GM19468 (cell line): ENCODE results near the gene ASB13.

ENCODE experiments used
- ATAC-seq: cut with Tn5 transposase; IDR thresholded peaks from one replicate; pipeline ENCODE4 v1.9.1; 2021; ENCODE audit warnings: mild to moderate bottlenecking, moderate library complexity, moderate number of reproducible peaks; ENCODE audit not compliant: unreplicated experiment; ENCODE audit errors: extremely low read depth

The ASB13 gene

DNA sequence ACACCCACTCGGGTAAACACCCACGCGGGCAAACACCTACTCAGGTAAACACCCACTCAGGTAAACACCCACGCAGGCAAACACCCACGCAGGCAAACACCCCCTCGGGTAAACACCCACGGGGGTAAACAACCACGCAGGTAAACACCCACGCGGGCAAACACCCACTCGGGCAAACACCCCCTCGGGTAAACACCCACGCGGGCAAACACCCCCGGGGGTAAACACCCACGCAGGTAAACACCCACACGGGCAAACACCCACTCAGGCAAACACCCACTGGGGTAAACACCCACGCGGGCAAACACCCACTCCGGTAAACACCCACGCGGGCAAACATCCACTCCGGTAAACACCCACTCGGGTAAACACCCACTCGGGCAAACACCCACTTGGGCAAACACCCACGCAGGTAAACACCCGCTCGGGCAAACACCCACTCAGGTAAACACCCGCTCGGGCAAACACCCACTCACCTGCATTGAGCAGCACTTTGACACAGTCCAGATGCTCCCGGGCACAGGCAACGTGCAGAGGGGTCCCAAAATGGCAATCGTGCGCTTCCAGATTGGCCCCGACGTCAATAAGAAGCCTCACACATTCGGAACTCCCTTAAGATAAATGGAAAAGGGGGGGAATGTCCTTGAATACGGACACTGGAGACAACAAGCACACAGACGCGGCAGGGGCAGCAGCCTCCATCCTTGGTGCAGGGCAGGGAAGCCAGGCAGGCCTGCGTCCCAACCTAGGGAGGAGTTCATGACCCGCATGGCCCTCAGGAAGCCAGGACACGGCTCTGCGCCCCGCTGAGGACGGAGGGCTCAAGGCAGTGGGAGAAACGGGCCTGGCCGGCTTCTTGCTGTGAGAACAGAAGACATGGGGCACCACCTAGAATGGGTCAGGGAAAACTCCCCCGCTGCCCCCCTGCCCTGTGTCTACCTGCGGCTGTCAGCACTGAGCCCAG lies 17.6 kb downstream of the ASB13 start:
- ATAC-seq: no peak

DNA sequence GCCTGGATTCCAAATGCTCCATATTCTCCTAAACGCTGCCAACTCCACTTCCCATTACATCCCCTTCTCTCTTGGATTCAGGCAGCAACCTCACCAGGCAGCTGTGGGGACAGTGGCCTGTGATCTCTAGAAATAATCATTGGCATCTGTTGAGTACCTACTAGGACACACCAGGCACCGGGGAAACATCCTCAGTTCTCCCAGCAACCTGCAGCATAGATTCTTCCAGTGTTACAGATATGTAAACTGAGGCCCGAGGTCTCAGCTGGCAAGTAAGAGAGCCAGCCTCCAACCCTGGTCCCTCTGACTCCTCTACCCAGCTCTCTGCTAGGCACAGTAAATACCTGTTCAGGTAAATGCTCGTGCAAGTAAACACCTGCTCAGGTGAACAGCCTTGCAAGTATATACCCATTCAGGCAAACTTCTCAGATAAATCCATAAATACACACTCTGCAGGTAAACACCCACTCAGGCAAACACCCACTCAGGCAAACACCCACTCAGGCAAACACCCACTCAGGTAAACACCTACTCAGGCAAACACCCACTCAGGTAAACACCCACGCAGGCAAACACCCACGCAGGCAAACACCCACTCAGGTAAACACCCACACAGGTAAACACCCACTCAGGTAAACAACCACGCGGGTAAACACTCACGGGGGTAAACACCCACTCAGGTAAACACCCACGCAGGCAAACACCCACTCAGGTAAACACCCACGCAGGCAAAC lies 18.7 kb downstream of the ASB13 start:
- ATAC-seq: no peak

DNA sequence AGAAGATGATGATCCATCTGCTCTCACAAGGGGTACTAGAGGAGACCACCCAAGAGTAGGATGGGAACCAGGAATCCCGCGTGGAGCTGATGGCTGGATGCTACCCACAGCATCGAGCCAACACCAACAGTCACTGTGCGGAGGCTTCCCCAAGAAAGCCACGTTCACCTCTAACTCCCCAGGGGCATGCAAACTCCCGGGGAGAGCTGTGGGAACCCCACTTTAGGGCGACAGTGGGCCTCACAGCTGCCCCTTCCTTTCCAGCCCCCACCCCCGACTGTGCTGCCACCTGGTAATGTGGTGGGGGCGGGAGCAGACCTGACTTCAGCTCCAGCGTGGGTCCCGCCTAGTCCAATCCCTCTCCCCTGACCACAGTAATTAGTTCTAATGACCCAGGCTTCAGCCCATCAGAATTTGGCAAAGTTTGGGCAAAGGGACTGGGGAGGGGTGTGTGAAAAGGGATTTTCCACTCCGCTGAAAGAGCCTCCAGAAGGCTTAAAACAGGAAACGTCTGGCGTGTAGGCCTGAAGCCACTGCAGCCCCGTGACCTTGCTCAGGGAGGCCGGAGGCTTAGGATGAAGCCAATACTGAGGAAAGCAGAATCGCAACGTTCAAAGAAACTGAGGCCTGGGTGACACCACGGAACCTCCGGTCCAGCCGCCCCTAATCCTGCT lies 20.3 kb downstream of the ASB13 start:
- ATAC-seq: no peak

DNA sequence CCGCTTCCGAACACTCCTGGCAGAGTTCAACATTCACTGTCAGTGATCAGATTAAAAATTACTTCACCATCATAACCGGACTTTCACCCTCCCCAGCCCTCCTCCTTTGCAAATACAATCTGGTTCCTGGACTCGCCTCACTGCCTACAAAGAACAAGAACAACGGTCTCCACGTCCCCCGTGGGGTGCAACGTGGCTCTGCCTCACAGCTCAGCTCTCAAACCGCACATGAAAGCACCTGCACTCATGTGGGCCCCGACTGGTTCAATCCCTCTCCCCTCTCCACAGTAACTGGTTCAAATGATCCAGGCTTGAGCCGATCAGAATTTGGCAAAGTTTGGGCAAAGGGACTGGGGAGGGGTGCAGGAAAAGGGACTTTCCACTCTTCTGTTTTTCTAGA lies 21.0 kb downstream of the ASB13 start:
- no peak for ATAC-seq

DNA sequence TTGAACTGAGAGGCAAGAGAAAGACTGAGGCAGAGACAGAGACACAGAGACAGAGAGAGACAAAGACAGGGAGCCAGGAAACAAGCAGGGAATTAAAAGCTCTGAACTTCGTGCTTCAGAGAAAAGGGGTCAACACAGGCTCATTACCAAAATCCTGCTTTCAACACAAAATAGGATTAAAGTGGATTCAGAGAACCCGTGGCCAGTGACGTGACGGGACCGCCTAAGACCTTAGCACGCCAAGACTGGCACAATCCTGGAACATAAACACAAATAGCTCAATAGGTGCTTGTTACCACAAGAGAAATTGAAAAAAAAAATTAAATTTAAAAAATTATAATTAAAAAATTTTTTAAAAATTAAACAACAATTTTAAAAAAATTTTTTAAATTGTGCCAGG lies 21.5 kb downstream of the ASB13 start:
- no peak for ATAC-seq

DNA sequence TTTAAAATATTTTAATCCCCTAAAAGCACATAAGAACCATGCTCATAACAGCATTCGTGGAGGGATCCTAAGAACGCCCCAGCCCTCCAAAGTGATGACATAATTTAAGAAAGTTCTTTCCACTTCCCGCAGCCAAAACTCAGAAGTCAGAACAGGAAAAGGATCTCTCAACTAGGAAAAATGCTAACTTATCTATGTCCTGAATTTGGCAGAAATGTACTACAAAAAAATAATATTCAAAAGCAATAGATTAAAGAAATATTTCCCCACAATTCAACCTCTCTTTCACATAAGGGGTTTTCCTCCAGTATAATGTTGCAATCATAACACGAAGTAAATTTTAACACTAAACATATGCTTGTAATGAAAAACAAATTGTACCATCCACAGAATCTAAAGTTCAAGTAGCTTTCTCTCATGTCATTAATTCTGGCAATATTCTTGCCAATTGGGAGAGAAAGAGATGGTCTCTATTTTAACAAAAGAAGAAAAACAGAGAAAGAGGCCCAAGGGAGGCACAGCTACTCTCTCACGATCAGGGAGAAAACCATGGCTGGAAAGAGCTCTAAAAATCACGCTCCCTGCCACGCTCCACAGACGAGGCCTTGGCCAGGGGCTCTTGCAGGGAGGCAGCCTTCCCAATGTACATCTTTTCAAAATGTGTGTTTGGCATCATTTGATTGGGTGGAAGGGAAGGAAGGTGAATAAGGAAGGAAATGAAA lies 22.9 kb downstream of the ASB13 start:
- no peak for ATAC-seq

DNA sequence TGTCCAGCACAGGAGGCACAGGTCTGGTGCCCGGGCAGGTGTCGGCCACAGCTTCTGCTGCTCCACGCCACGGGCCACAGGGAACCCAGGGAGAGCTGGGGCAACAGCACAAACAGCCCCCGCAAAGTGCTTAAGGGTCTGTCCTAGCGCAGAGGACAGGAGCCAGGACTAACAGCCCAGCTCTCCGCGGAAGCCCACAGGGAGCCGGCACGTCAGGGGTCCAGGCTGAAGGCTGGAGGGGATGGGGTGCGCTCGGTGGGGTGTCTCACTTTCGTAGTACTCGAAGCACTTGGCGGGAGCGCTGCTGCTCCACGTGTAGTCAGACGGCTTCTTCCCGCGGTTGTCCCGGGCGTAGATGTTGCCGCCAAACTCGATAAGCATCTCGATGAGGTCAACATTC lies 24.9 kb downstream of the ASB13 start:
- ATAC-seq: no peak

DNA sequence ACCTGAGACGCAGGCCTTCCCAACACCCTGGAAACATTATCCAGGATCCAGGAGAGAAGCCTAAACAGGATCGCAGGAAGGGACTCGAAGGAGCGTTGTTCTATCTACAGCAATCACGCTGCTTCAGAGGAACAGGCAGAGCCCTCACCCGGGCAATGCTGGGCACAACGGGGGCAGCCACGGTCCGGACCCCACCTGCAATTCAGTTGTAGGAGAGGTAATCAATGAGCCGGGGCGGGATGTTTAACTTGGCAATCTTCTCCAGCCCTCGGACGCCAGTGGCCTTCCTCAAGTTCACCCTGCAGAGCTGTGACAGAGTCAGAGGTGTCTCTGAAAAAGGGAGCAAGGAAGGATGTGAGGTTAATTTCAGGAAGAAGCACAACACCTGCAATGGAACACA lies 25.9 kb downstream of the ASB13 start:
- ATAC-seq: no peak

DNA sequence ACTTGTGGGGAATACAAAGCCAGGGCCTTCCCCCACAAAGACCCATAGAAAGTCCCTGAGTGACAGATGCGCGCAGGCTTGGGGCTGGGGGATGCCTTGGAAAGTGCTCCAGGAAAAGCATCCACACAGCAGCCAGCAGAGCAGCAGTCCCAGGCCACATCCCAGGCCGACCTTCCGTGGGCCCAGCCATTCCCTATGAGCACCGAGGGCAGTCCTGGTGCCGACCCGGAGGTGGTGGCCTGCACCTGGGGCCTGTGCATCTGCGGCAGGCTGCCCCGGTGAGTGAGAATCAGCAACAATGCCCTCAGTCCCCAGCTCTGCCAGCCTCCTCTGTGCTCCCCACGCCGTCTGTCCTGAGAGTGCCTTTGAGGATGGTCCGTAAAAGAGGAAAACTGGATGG lies 26.4 kb downstream of the ASB13 start:
- no peak for ATAC-seq

DNA sequence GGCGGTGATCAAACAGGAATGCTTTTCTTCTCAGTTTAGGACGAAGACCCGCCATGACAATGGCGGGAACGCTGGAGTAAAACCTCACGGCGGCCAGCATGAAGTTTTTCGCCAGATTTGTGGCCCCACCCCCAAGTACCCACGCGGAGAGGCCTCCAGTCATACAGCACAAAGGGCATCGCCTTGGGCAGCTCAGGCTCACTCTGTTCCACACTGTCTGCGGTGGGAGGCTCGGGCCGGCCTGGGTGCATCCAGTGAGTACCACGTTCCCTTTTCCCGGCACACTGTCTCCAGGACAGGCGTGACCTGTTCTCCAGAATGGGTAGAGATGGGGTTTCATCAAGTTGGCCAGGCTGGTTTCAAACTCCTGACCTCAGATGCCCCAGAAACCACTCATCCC lies 27.3 kb downstream of the ASB13 start:
- no peak for ATAC-seq

DNA sequence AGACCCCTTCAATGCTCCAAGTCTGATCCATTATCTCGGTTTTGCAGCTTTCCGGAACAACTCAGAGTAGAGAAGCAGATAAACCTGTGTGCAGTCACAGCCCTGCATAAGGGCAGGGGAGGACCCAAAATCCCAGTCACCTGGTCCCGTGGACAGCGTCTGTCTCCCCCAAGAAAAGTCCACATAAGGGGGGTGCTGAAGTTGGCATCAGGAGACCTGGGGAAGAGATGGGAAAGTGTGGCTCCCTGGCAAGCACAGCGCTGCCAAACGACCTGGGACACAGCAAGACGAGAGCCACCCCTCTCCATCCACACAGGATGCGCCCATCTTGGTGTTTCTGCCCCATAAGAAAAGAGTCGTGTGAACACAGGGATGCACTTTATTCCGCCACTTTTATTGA lies 27.9 kb downstream of the ASB13 start:
- no peak for ATAC-seq

DNA sequence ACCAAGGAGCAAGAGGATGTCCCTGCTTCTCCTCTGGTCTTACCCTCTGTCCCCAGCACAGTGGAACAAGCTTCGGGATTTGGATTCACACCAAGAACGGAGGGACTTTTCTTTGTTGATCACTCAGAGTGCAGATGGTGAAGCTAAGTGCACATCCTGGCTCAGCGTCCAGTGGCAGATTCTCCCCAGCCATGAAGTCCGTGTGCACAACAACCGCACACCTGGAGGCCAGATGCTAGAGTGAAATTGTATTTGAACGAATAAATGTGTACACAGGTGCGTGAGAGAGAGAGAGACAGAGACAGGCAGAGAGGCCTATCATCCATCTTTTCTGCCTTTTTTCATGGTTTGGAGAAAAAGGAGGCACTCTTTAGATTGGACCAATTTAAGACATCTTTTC lies 31.5 kb downstream of the ASB13 start:
- ATAC-seq: no peak

DNA sequence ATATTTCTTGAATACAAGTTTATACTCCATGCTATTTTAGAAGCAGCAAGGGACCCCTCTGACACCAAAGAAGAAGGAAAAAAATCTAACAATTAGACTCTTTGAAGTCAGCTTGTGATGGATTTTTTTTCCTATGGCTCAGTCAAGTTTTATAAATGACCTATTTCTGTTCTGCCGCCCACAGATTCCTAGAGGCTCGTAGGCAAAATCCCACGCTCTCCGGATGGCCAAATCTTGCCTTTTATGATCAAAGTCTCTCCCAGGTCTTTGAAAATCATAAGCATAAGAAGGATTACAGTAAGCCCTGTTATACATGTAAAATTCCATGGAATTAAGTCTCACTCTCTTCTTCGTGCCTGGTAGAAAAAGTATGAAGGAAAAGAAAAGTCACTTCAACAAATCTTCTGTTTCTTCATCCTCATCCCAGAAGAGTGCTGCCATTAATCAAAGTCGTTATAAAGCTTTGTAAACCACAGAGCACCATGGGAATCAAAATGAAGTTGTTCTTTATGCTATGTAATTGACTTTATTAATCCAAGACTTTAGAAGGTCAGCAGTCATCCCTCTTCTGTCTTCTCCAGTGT lies 33.1 kb downstream of the ASB13 start:
- no peak for ATAC-seq

DNA sequence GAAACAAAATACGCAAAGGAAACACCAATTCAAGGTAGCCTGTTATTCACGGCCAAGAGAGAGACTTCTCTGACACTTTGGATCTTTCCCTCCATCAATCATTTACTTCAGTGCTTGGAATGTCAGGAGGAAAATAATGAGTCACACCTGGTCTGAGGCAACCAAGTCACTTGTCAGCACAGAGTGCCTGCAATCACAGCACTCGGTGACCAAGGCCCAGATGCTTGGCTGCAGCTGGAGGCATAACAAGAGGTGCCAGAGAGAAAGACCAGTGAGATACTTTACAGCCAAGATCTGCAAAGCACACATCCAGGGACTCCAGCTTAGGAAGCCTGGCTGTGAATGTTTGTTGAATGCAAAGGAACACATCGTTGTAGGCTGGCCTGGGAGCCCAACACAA lies 33.9 kb downstream of the ASB13 start:
- ATAC-seq: no peak

DNA sequence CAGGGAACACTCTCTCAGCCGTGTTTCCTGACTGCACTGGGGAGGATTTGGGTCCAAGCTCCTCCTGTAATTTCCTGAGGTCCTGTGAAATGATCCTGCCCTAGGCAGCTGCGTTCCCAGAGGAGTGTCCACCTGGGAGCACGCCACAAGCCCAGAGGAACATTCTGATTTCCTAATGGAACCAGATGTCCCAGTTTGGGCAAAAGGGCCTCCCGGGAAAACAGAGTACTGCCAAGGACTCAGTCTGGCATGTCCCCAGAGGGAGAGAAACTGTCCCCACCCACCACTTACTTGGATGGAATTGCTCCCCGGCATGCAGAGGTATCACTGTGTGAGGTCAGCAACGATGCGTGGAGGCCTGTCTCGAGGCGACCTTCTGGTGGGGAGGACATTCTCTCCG lies 34.5 kb downstream of the ASB13 start:
- ATAC-seq: no peak

DNA sequence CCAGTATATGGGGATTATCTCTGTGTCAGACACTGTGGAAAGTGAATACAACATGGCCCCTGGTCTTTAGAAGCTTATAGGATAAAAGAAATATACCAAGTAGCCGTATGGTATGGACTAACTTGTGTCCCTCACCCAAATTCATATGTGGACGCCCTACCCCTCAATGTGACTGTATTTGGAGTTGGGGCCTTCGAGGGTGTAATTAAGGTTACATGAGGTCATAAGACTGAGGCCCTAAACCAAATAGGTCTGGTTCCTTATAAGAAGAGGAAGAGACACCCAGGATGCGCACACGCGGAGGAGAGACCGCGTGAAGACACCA lies 36.3 kb downstream of the ASB13 start:
- ATAC-seq: no peak

DNA sequence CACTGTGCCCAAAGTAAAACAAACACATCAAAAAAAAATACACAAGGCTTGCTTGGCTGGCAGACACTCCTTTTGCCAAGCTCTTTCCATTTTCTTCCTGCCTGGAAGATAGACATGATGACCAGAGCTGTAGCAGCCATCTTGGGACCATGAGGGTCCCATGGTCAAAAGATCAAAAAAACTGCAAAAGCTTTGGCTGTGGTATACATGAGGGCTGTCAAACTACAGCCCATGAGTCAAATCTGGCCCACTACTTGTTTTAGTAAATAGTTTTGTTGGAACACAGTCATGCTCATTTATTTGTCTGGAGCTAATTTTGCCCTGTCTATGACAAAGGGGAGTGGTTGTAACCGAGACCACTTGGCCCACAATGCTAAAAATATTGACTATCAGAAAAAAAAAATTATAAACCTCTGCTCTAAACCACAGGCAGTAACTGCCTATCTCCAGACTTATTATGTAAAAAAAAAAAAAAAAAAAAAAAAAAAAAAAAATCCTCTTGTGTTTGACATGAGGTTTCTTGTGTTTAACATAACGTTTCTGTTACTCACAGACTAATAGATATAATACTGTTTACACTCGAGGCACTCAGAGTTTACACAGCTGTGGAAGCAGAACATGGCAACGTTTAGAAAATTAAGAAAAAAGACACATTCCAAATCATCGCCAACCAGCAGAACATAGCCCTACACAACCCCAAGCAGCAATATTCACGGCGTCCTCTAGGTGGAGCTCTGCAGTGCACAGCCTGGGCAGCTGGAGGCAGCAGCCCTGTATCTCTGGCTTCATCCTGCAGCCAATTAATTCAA lies 36.9 kb downstream of the ASB13 start:
- ATAC-seq: peak; percentile 89

DNA sequence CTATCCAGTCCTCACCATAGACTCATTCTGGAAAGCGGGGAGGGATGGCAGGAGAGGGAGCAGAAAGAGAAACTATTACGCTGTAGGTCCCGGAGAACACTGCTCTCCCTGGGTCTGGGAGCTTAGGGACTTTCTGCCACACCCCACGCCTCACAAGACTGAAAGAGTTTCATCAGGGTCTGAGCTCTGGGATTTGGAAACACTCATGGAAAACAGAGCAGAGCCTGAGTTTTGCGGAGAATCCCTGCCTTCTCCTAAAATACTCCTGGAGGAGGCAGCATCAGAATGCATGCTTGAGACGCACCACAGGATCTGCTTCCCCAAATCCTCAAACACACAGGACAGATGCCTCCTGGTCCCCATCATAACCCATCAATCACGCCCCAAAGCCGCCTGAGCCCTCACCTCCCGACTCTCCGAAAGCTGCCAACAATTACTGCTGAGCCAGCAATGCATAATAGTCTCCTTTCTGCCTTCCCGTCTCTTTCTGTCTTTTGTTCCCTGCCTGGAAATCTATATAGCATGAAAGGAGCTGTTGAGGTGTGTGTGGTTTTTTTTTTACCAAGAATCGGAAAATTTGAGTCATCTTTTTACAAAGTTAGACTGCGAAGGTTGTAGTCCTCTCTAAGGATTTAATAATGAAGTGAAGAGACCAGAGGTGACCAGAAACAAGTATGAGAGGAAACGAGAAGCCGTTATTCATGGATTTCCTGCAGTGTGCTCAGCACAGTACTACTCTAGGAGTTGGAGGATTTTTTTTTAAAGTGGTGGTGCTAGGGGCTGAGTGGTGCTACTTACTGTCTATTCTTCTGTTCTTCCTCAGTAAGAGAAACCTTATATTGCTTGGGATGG lies 37.7 kb downstream of the ASB13 start:
- ATAC-seq: no peak
